CD4-positive, alpha-beta memory T cell (primary cell): Measurements from ENCODE around the gene LAMB1. TPM values are rescaled to one million over a fixed set of nuclear protein-coding genes. Genes with fewer than 3 reads are reported as not detected.
A peak's percentile ranks its signal among the peaks of the same experiment; 100 is the strongest.
"Not testable (repeated sequence)": the region's sequence is repeated elsewhere in the genome, so short reads cannot be mapped to it uniquely, and the experiment has no call there.

Experiments used
- CTCF ChIA-PET: fragments of 350-600 bp; sonication (Branson Sonifier 250); formaldehyde crosslinking; loops from one replicate; lab custom pipeline; 2021; ENCODE audit warnings: inconsistent platforms; ENCODE audit not compliant: partially characterized antibody; lab: Charles Lee
- POLR2A ChIA-PET: fragments of 350-600 bp; sonication (Branson Sonifier 250); formaldehyde crosslinking; loops from one replicate; lab custom pipeline; 2021; ENCODE audit not compliant: partially characterized antibody; lab: Charles Lee
- DNase-seq, 5 donors: peaks; one replicate each; pipeline versions ENCODE4 v3.0.0 to v3.0.0-alpha.2; 2020 to 2022; ENCODE audit warnings: mixed read lengths in 1 of 5
- H3K27ac ChIP-seq: one replicate; pipeline ENCODE4 v1.7.0; 2013; ENCODE audit warnings: low read depth, low read length
- H3K27me3 ChIP-seq: 2 replicates; pipeline ENCODE4 v1.7.0; 2013; ENCODE audit warnings: mild to moderate bottlenecking, low read length, moderate library complexity; ENCODE audit not compliant: insufficient read depth
- H3K36me3 ChIP-seq: 2 replicates; pipeline ENCODE4 v1.7.0; 2013; ENCODE audit warnings: mild to moderate bottlenecking, low read length, moderate library complexity; ENCODE audit not compliant: insufficient read depth
- H3K4me1 ChIP-seq: 2 replicates; pipeline ENCODE4 v1.7.0; 2013; ENCODE audit warnings: mild to moderate bottlenecking, low read length, moderate library complexity; ENCODE audit not compliant: insufficient read depth
- H3K4me3 ChIP-seq, 2 donors: one replicate each; pipeline ENCODE4 v1.7.0; 2013; ENCODE audit warnings: low read length in 2 of 2, mild to moderate bottlenecking in 1 of 2
- H3K9me3 ChIP-seq, 2 donors: one replicate each; pipeline ENCODE4 v1.7.0; 2013; ENCODE audit warnings: low read length in 2 of 2, control low read depth in 1 of 2; ENCODE audit not compliant: control insufficient read depth in 1 of 2
- H3K27ac Mint-ChIP-seq, 7 donors: one replicate each; pipeline ENCODE4 v1.8.0; 2020 to 2021; ENCODE audit warnings: mixed read lengths in 7 of 7, mild to moderate bottlenecking in 6 of 7, inconsistent platforms in 3 of 7, moderate library complexity in 3 of 7
- H3K27me3 Mint-ChIP-seq, 2 donors: one replicate each; pipeline ENCODE4 v1.8.0; 2020 to 2021; ENCODE audit warnings: mixed read lengths in 2 of 2
- H3K36me3 Mint-ChIP-seq, 2 donors: one replicate each; pipeline ENCODE4 v1.8.0; 2020 to 2021; ENCODE audit warnings: mixed read lengths in 2 of 2, inconsistent platforms in 1 of 2, mild to moderate bottlenecking in 1 of 2
- H3K4me1 Mint-ChIP-seq, 4 donors: one replicate each; pipeline ENCODE4 v1.8.0; 2020 to 2021; ENCODE audit warnings: mixed read lengths in 4 of 4, mild to moderate bottlenecking in 1 of 4
- H3K4me3 Mint-ChIP-seq, 8 donors: one replicate each; pipeline ENCODE4 v1.8.0; 2020 to 2021; ENCODE audit warnings: mixed read lengths in 8 of 8, mild to moderate bottlenecking in 7 of 8, moderate library complexity in 6 of 8, inconsistent platforms in 3 of 8
- H3K9me3 Mint-ChIP-seq, 8 donors: one replicate each; pipeline ENCODE4 v1.8.0; 2020 to 2021; ENCODE audit warnings: mixed read lengths in 8 of 8, mild to moderate bottlenecking in 5 of 8, inconsistent platforms in 3 of 8, moderate library complexity in 1 of 8
- intact Hi-C: fragments of 100-400 bp; cut with micrococcal nuclease; formaldehyde crosslinking; loops from one replicate; pipeline ENCODE4 v1.15.1; 2023
- polyA plus RNA-seq, 2 donors: library from polyadenylated mRNA; unstranded; fragments of 300-500 nt; fragmentation: Illumina TruSeq; gene quantifications; one replicate each; pipeline ENCODE4 v1.2.3, GENCODE V29; 2021
- total RNA-seq, 2 experiments: library from RNA; stranded (reverse); gene quantifications; one replicate each; pipeline ENCODE4 v1.2.3, GENCODE V29; 2021

LAMB1 gene
- total and polyA plus RNA-seq, 4 experiments from 2014 or later: 0.95 TPM; not detected in 3

GRCh38 chr7:107924841-107925504 lies 78.0 kb downstream of the LAMB1 start:
- peaks cover 48 to 63% of the 10 kb centered on the region in 2 donors for H3K36me3 Mint-ChIP-seq
- intact Hi-C loops: loop anchor here (10.0 kb wide), 1 partner anchor 220 kb away; no protein-coding TSS in a partner anchor
- Histone ChIP-seq H3K27ac (no peak overlapping the region), H3K36me3 (peaks cover 8% of the 10 kb centered on the region), H3K9me3 (no peaks in the 10 kb centered on the region), H3K27me3 (no peaks in the 10 kb centered on the region), H3K4me1 (peaks cover 25% of the 10 kb centered on the region), H3K4me3 (no peak overlapping the region)
- peak overlapping the region; percentile 0 to 87 (median 64) for H3K27ac Mint-ChIP-seq
- ChIA-PET CTCF (interaction anchor here (1.6 kb wide), 1 partner anchor 9 kb away, joined by 5 read pairs; no protein-coding TSS in a partner anchor), POLR2A (no interaction called here)
- H3K9me3 Mint-ChIP-seq: no peaks in the 10 kb centered on the region
- peak overlapping the region in 6 of 8 donors; percentile 0 to 65 (median 18) for H3K4me3 Mint-ChIP-seq
- peak in 3 of 5 donors; percentile 6 to 7 (median 6) for DNase-seq
- no peaks in the 10 kb centered on the region for H3K27me3 Mint-ChIP-seq
- H3K4me1 Mint-ChIP-seq: peaks cover 32 to 60% (median 42%) of the 10 kb centered on the region in 4 donors

- Histone ChIP-seq H3K36me3 (peaks cover 26% of the 10 kb centered on the region), H3K27ac (no peak overlapping the region), H3K27me3 (no peaks in the 10 kb centered on the region), H3K4me3 (no peak overlapping the region), H3K9me3 (no peaks in the 10 kb centered on the region), H3K4me1 (peaks cover 25% of the 10 kb centered on the region)
- Mint-ChIP-seq H3K27ac (peak overlapping the region in 5 of 7 donors; percentile 3 to 83 (median 55)), H3K4me3 (peak overlapping the region in 1 of 8 donors; percentile 52), H3K4me1 (peaks cover 34 to 52% (median 44%) of the 10 kb centered on the region in 4 donors), H3K27me3 (no peaks in the 10 kb centered on the region), H3K9me3 (no peaks in the 10 kb centered on the region), H3K36me3 (peaks cover 56 to 70% of the 10 kb centered on the region in 2 donors)
- no peak for DNase-seq
- ChIA-PET CTCF (no interaction called here), POLR2A (no interaction called here)
- intact Hi-C loops: loop anchor here (10.0 kb wide), 1 partner anchor 222 kb away; no protein-coding TSS in a partner anchor
Measured at GRCh38 chr7:107922886-107923285, 80.1 kb downstream of the LAMB1 start.

- H3K27me3 ChIP-seq, H3K4me3 Mint-ChIP-seq, H3K27ac ChIP-seq, H3K27me3 Mint-ChIP-seq, DNase-seq, H3K9me3 Mint-ChIP-seq, H3K9me3 ChIP-seq, H3K4me3 ChIP-seq, POLR2A ChIA-PET, CTCF ChIA-PET: not testable (repeated sequence)
- H3K27ac Mint-ChIP-seq: peak overlapping the region in 2 of 7 donors; percentile 65 to 75
- intact Hi-C loops: loop anchor here (10.0 kb wide), 1 partner anchor 223 kb away; no protein-coding TSS in a partner anchor
- peaks cover 63 to 80% of the 10 kb centered on the region in 2 donors for H3K36me3 Mint-ChIP-seq
- peaks cover 34 to 56% (median 45%) of the 10 kb centered on the region in 4 donors for H3K4me1 Mint-ChIP-seq
- H3K36me3 ChIP-seq: peaks cover 34% of the 10 kb centered on the region
- peaks cover 25% of the 10 kb centered on the region for H3K4me1 ChIP-seq
Measured at GRCh38 chr7:107921826-107922225, 81.1 kb downstream of the LAMB1 start.

GRCh38 chr7:107920048-107920772 lies 82.8 kb downstream of the LAMB1 start:
- Histone ChIP-seq H3K36me3 (peaks cover 39% of the 10 kb centered on the region), H3K4me1 (peaks cover 23% of the 10 kb centered on the region), H3K4me3 (no peak overlapping the region), H3K27ac (no peak overlapping the region), H3K27me3 (no peaks in the 10 kb centered on the region), H3K9me3 (no peaks in the 10 kb centered on the region)
- H3K36me3 Mint-ChIP-seq: peaks cover 62 to 79% of the 10 kb centered on the region in 2 donors
- no peak for DNase-seq
- ChIA-PET CTCF (no interaction called here), POLR2A (no interaction called here)
- H3K4me3 Mint-ChIP-seq: no peak overlapping the region
- peak overlapping the region in 4 of 7 donors; percentile 2 to 90 (median 38) for H3K27ac Mint-ChIP-seq
- intact Hi-C loops: loop anchor here (10.0 kb wide), 1 partner anchor 225 kb away; no protein-coding TSS in a partner anchor
- H3K4me1 Mint-ChIP-seq: peaks cover 27 to 44% (median 39%) of the 10 kb centered on the region in 4 donors
- H3K27me3 Mint-ChIP-seq: no peaks in the 10 kb centered on the region
- no peaks in the 10 kb centered on the region for H3K9me3 Mint-ChIP-seq

GRCh38 chr7:107918948-107919347 lies 84.0 kb downstream of the LAMB1 start:
- H3K9me3 ChIP-seq: no peaks in the 10 kb centered on the region

GRCh38 chr7:107917763-107918651 lies 85.0 kb downstream of the LAMB1 start:
- Histone ChIP-seq H3K4me1 (peaks cover 2% of the 10 kb centered on the region), H3K4me3 (no peak overlapping the region), H3K27ac (no peak overlapping the region), H3K9me3 (no peaks in the 10 kb centered on the region), H3K27me3 (no peaks in the 10 kb centered on the region), H3K36me3 (peaks cover 44% of the 10 kb centered on the region)
- Mint-ChIP-seq H3K36me3 (peaks cover 79 to 83% of the 10 kb centered on the region in 2 donors), H3K9me3 (no peaks in the 10 kb centered on the region), H3K4me1 (peaks cover 21 to 31% (median 24%) of the 10 kb centered on the region in 4 donors), H3K27me3 (no peaks in the 10 kb centered on the region), H3K27ac (peak overlapping the region in 2 of 7 donors; percentile 6 to 69), H3K4me3 (no peak overlapping the region)
- POLR2A ChIA-PET: no interaction called here
- intact Hi-C loops: no loop called here
- CTCF ChIA-PET: no interaction called here
- no peak for DNase-seq

More at GRCh38 chr7:107918948-107919347, 84.0 kb downstream of the LAMB1 start:
- H3K27me3 Mint-ChIP-seq: no peaks in the 10 kb centered on the region
- H3K27ac Mint-ChIP-seq: no peak overlapping the region
- H3K4me3 Mint-ChIP-seq: no peak overlapping the region
- H3K4me1 Mint-ChIP-seq: peaks cover 21 to 34% (median 28%) of the 10 kb centered on the region in 4 donors
- H3K36me3 Mint-ChIP-seq: peaks cover 71 to 81% of the 10 kb centered on the region in 2 donors
- DNase-seq: no peak
- Histone ChIP-seq H3K4me1 (peaks cover 10% of the 10 kb centered on the region), H3K4me3 (no peak overlapping the region), H3K27ac (no peak overlapping the region), H3K36me3 (peaks cover 44% of the 10 kb centered on the region), H3K27me3 (no peaks in the 10 kb centered on the region)
- no peaks in the 10 kb centered on the region for H3K9me3 Mint-ChIP-seq
- ChIA-PET CTCF (no interaction called here), POLR2A (no interaction called here)
- intact Hi-C loops: no loop called here
